Measurements from ENCODE around the gene DGLUCY.
"Not testable (repeated sequence)": the region's sequence is repeated elsewhere in the genome, so short reads cannot be mapped to it uniquely, and the experiment has no call there.

Gene DGLUCY

DNA sequence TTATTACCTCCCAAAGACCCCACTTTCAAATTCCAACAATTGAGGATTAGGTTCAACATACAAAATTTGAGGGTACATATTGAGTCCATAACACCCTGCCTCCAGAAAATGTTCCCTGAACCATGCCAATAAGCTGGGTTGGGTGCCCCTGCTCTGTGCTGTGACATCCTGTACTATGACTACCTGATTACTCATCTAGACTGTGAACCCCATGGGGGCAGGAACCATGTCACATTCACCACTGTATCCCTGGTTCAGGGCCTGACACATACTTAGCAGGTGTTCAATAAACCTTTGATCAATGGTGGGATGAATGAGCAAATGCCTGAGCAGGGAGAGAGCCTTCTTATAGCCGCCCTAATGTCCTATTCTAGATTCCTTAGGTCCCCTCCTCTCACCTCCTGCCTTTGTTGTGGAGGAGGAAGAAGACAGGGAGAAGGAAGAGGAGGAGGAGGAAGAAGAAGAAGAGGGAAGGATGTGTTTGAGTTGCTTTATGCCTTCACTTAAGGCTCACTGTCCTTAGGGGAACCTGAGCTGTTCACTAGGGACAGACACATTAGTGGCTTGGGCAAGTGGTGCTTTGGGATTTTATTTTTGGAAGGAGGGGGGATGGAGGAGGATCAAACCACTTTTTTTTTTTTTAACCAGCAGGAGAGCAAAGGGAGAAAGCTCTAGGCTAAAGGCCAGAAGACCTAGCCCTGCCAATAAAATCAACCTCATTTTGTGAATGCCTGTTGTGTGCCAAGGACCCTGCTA, 109.3 kb downstream of the DGLUCY start:
- TF ChIP-seq, protein P1, sequence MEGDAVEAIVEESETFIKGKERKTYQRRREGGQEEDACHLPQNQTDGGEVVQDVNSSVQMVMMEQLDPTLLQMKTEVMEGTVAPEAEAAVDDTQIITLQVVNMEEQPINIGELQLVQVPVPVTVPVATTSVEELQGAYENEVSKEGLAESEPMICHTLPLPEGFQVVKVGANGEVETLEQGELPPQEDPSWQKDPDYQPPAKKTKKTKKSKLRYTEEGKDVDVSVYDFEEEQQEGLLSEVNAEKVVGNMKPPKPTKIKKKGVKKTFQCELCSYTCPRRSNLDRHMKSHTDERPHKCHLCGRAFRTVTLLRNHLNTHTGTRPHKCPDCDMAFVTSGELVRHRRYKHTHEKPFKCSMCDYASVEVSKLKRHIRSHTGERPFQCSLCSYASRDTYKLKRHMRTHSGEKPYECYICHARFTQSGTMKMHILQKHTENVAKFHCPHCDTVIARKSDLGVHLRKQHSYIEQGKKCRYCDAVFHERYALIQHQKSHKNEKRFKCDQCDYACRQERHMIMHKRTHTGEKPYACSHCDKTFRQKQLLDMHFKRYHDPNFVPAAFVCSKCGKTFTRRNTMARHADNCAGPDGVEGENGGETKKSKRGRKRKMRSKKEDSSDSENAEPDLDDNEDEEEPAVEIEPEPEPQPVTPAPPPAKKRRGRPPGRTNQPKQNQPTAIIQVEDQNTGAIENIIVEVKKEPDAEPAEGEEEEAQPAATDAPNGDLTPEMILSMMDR (IDR thresholded peaks at IDR 0.05; ENCODE audit: low read depth, low read length): no peak
- no peak for DNase-seq (ENCODE audit: extremely low read depth, low read depth)

DNA sequence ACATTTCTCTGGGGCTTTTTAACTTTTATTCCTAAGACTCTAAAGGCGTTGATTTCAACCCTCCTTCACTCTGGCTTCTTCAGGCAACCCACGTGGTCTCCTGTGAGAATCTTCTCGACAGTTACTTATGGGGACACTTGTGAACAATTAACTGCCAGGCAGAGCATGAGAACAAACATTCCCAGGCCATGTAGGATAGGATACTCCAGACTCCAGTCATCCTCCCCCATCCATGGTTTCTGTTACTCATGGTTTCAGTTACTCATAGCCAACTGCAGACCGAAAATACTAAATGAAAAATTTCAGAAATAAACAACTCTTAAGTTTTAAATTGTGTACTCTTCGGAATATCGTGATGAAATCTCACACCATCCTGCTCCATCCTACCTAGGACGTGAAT, 111.2 kb downstream of the DGLUCY start:
- TF ChIP-seq, protein P1 (IDR thresholded peaks at IDR 0.05; ENCODE audit: low read depth, low read length): no peak

DNA sequence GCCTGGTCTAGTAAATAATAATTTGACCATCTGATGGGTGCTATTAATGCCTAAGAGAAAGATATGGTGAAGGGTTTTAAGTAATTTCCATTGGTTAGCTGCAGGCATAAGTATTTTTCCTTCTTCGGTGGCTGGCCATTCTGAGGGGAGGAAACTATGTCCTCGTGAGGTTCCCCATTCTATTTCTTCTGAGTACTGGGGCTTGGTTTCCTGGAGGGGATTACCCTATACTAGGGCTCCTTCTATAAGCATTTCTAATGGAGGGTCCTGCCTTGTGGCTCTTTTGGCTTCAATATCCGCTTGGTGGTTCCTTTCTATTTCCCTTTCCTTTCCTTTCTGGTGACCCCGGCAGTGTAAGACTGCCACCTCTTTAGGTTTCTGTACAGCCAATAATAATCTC, 112.5 kb downstream of the DGLUCY start:
- not testable (repeated sequence) for DNase-seq (ENCODE audit: extremely low read depth, low read depth)

More for the DNA sequence above, 111.2 kb downstream of the DGLUCY start:
- DNase-seq (ENCODE audit: extremely low read depth, low read depth): no peak

DNA sequence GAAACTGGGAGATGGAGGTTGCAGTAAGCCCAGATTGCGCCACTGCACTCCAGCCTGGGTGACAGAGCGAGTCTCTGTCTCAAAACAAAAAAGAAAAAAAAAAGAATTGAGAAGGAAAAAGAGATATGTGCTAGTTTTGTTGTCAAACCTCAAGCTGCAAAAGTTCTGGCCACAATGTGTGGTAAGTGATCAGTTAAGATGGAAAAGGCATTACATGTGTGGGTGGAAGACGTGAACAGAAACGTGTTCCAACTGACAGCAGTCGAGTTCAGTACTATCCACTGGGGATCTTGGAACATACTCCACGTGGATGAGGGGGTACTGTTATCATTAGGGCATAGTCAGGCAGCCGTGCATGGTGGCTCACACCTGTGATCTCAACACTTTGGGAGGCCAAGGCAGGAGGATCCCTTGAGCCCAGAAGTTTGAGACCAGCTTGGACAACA, 113.3 kb downstream of the DGLUCY start:
- DNase-seq (ENCODE audit: extremely low read depth, low read depth): no peak
- TF ChIP-seq, protein P1 (IDR thresholded peaks at IDR 0.05; ENCODE audit: low read depth, low read length): no peak

DNA sequence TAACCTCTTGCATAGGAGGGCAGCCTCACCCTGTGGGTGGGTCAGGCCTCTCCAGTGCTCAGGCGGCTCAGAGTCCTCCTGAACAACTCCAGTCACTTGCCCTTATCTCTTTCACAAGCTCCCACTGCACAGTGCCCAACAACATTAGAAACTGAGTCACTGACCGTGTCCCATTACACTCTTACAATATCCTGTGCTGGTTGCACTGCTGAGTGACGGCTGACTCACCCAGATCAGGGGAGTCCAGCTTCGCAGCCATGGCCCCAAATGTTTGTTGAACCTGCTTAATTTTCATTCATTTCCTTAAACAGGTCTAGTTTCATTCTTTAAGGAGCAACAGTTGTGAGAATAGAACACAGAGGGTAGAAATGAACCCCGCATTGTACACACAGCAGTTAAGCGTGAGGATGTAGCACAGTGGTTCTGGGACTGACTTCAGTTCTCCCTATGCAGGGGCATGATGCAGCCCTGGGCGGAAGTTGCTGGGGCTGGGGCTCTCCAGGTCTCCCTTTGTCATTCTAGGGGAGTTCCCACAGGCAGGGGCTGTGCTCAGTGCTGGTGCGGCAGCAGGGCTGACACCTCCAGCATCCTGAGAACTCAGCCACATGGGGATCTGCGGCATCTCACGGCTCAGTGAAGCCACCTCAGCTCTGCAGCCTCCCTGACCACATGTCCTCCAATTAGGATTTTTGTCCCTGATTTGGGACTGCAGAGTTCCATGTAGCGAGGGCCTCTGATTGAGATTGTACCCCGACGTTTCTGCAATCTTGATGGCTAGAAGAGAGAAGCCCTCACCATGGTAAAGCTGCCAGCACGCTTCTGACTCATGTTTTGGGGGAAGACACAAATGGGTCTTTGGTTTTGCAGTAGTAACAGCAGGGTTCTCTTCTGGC, 114.5 kb downstream of the DGLUCY start:
- DNase-seq (ENCODE audit: extremely low read depth, low read depth): no peak
- TF ChIP-seq, protein P1 (IDR thresholded peaks at IDR 0.05; ENCODE audit: low read depth, low read length): no peak

DNA sequence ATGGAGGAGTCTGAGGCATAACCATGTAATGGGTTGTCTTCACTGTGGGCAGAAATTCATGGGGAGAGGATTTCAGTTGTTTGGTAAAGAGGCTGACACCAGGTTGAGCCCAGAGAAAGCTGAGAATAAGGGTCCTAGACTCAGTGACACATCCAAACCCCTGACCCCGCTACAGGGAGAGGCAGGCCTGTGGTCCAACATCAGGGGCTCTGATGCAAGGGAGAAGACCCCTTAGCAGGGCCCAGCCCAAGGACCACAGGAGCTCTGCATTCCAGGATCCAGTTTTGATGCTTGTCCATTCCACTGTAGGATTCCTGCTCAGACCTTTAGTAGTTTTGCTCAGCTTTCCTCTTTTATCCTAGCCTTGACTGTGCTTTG, 115.1 kb downstream of the DGLUCY start:
- TF ChIP-seq, protein P1 (IDR thresholded peaks at IDR 0.05; ENCODE audit: low read depth, low read length): no peak

DNA sequence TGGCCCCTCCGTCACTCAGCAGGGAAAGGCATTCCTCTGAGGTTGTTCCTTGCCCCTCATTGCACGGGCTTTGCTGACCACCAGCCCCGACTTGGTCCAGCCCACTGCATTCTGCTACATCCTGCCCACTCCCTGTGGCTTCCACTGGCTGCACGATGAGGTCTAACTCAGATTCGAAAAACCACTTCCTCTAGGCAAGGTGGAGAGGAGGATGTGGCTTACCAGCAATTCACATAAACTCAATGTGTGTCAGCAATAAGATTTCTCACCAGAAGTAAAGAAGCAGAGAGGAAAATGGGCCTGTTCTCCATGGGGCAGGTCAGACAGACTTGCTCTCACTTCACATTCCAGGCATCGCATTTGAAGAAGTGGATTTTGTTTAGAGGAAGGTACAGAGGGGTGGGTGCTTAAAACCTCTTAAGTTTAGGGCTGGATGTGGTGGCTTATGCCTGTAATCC, 115.9 kb downstream of the DGLUCY start:
- TF ChIP-seq, protein P1 (IDR thresholded peaks at IDR 0.05; ENCODE audit: low read depth, low read length): no peak
- no peak for DNase-seq (ENCODE audit: extremely low read depth, low read depth)

More for the DNA sequence above, 115.1 kb downstream of the DGLUCY start:
- no peak for DNase-seq (ENCODE audit: extremely low read depth, low read depth)

Measured in AG09319 (cell line).